Panc1 (cell line): Measurements from ENCODE around the gene ANKRA2. TPM values are rescaled to one million over a fixed set of nuclear protein-coding genes. Genes with fewer than 3 reads are reported as not detected.

Experiments
- ATAC-seq: fragments of 200-7000 bp; cut with Tn5 transposase; 2 replicates; pipeline ENCODE4 v1.9.1; 2020; ENCODE audit warnings: mild to moderate bottlenecking, moderate library complexity
- BruUV-seq: library from RNA; stranded (reverse); fragments of 400-500 nt; replicated peaks from 2 replicates; lab custom pipeline; 2021; lab: Mats Ljungman, UMichigan
- CTCF ChIA-PET: fragments of 300-600 bp; sonication (Branson Sonifier 250); formaldehyde crosslinking; loops from one replicate; lab custom pipeline; 2022; ENCODE audit warnings: antibody characterized with exemption; lab: Charles Lee
- POLR2A ChIA-PET: fragments of 300-600 bp; sonication (Branson Sonifier 250); formaldehyde crosslinking; loops from one replicate; lab custom pipeline; 2022; ENCODE audit warnings: antibody characterized with exemption; lab: Charles Lee
- DNase-seq: peaks from one replicate; pipeline ENCODE4 v3.0.0-alpha.2; 2010; ENCODE audit warnings: low read depth, low spot score
- H3K27ac ChIP-seq: 2 replicates; pipeline ENCODE4 v1.5.1; 2011; ENCODE audit warnings: mild to moderate bottlenecking, low read length, inconsistent platforms
- H3K27me3 ChIP-seq: fragments of 200-500 bp; sonication (Bioruptor generic); 2 replicates; pipeline ENCODE4 v1.6.0; 2014; ENCODE audit warnings: low read length, inconsistent platforms; ENCODE audit not compliant: control insufficient read depth, insufficient read depth
- H3K36me3 ChIP-seq: fragments of 200-500 bp; sonication (Bioruptor generic); 2 replicates; pipeline ENCODE4 v1.5.1; 2014; ENCODE audit warnings: inconsistent platforms, mild to moderate bottlenecking, low read length, moderate library complexity; ENCODE audit not compliant: control insufficient read depth, insufficient read depth
- H3K4me1 ChIP-seq: 2 replicates; pipeline ENCODE4 v1.5.1; 2011; ENCODE audit warnings: inconsistent platforms, mild to moderate bottlenecking, low read length, moderate library complexity; ENCODE audit not compliant: control insufficient read depth, insufficient read depth
- H3K4me3 ChIP-seq, 2 experiments: 2 replicates each; pipeline ENCODE4 v1.5.1; 2011 to 2012; ENCODE audit warnings: low read depth in 2 of 2, low read length in 2 of 2, mild to moderate bottlenecking in 2 of 2, inconsistent platforms in 1 of 2, moderate library complexity in 1 of 2
- H3K9me3 ChIP-seq: fragments of 200-500 bp; sonication (Bioruptor generic); 2 replicates; pipeline ENCODE4 v1.5.1; 2014; ENCODE audit warnings: low read depth, mild to moderate bottlenecking, inconsistent platforms, low read length, moderate library complexity; ENCODE audit not compliant: control insufficient read depth, insufficient read depth
- CTCF ChIP-seq: fragments of 450-650 bp; IDR thresholded peaks from 2 replicates; pipeline ENCODE4 v1.5.1; 2017; ENCODE audit warnings: mild to moderate bottlenecking
- POLR2AphosphoS5 ChIP-seq: IDR thresholded peaks from 2 replicates; pipeline ENCODE4 v1.6.1; 2012; ENCODE audit warnings: mild to moderate bottlenecking, low read depth, low read length, moderate library complexity
- REST ChIP-seq, 2 experiments: IDR thresholded peaks; 2 replicates each; pipeline ENCODE4 v1.6.1; 2011 to 2012; ENCODE audit warnings: low read depth in 2 of 2, control low read depth in 1 of 2, low read length in 1 of 2, mild to moderate bottlenecking in 1 of 2, moderate library complexity in 1 of 2; ENCODE audit not compliant: insufficient read depth in 1 of 2
- SIN3A ChIP-seq: IDR thresholded peaks from 2 replicates; pipeline ENCODE4 v1.6.1; 2012; ENCODE audit warnings: low read depth, mild to moderate bottlenecking, low read length, moderate library complexity, borderline replicate concordance; ENCODE audit not compliant: insufficient read depth
- TCF7L2 ChIP-seq: IDR thresholded peaks from 2 replicates; pipeline ENCODE4 v1.6.1; 2011; ENCODE audit warnings: mild to moderate bottlenecking, low read depth, low read length, inconsistent platforms
- in situ Hi-C: cut with HindIII; loops from 2 replicates; pipeline ENCODE4 v1.10.0; 2016; ENCODE audit warnings: low sequenced_read_pairs, low pct_unique_long_range_greater_than_20kb
- intact Hi-C: fragments of 100-400 bp; cut with micrococcal nuclease; formaldehyde crosslinking; loops from one replicate; pipeline ENCODE4 v1.10.0; 2022; ENCODE audit not compliant: unreplicated experiment
- total RNA-seq: library from RNA; stranded (reverse); gene quantifications from one replicate; pipeline ENCODE4 v1.2.1, GENCODE V29; 2021; ENCODE audit not compliant: unreplicated experiment

The ANKRA2 gene
- total RNA-seq, 1 experiment from 2014 or later = 6.7 TPM

GRCh38 chr5:73539730-73540129 is 25.7 kb downstream of the ANKRA2 start:
- BruUV-seq = no TSS peak
- intact Hi-C loops = no loop called here
- H3K36me3 ChIP-seq = no peaks in the 10 kb centered on the region
- H3K4me1 ChIP-seq = peaks cover 10% of the 10 kb centered on the region
- in situ Hi-C loops = no loop called here
- ChIA-PET CTCF (no interaction called here), POLR2A (no interaction called here)
- ATAC-seq (no peak), DNase-seq (no peak)
- peaks cover 4% of the 10 kb centered on the region; the same call in 1 of the 2 replicates for H3K9me3 ChIP-seq
- no peak overlapping the region for H3K27ac ChIP-seq
- H3K27me3 ChIP-seq = no peaks in the 10 kb centered on the region
- TF ChIP-seq TCF7L2 (no peak), POLR2AphosphoS5 (no peak), CTCF (no peak), SIN3A (no peak), REST (IDR thresholded peaks at IDR 0.05; ENCODE audit: insufficient read depth in 1 of 2, low read depth in 2 of 2, low read length in 1 of 2) (no peak)
- no peak overlapping the region for H3K4me3 ChIP-seq

GRCh38 chr5:73534971-73535370 is 30.5 kb downstream of the ANKRA2 start:
- no peaks in the 10 kb centered on the region for H3K4me1 ChIP-seq

More at GRCh38 chr5:73534971-73535370, 30.5 kb downstream of the ANKRA2 start:
- in situ Hi-C loops (no loop called here), intact Hi-C loops (no loop called here)
- TF ChIP-seq POLR2AphosphoS5 (no peak), TCF7L2 (no peak), REST (IDR thresholded peaks at IDR 0.05; ENCODE audit: insufficient read depth in 1 of 2, low read depth in 2 of 2, low read length in 1 of 2) (no peak), SIN3A (no peak), CTCF (no peak)
- ATAC-seq = no peak
- Histone ChIP-seq H3K36me3 (no peaks in the 10 kb centered on the region), H3K9me3 (peaks cover 7% of the 10 kb centered on the region; the same call in 1 of the 2 replicates), H3K4me3 (no peak overlapping the region), H3K27me3 (no peaks in the 10 kb centered on the region), H3K27ac (no peak overlapping the region)
- POLR2A ChIA-PET = no interaction called here
- BruUV-seq = no TSS peak
- no peak for DNase-seq
- CTCF ChIA-PET = no interaction called here
